ENCODE measurements around the gene FBXO10. TPM values are rescaled to one million over a fixed set of nuclear protein-coding genes. Genes with fewer than 3 reads are reported as not detected.
"Not testable (repeated sequence)": the region's sequence is repeated elsewhere in the genome, so short reads cannot be mapped to it uniquely, and the experiment has no call there.

The FBXO10 gene
- total RNA-seq, 3 donors from 2014 or later = 1.7 to 2.7 (median 2.5) TPM

DNA sequence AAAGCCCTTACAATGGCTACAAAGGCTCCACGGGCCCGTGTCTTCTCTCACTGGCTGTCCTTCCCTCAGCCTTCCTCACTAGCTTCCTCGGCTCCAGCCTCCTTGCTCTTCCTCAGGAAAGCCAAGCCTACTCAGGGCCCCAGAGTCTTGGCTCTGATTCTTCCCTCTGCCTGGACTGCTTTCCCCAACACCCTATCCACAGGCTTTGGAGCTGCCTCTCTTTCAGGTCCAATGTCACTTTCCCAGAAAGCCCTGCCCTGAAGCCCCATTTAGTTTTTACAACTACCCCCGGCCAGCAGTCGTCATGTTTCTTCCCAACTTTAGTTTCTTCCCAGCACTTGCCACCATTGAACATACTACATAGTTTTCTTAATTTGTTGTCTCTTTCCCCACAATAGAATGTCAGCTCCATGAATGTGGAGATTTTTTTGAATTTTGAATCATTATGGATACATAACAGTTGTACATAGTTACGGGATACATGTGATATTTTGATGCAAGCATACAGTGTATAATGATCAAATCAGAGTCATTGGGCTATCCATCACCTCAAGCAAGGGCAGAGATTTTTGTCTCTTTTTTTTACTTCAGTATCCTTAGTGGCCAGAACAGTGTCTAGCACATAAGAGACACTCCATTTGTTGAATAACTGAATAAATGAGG is 33.7 kb upstream of the FBXO10 start:
- ATAC-seq (no peak), DNase-seq (no peak)
- Mint-ChIP-seq H3K4me3 (no peak overlapping the region), H3K36me3 (ENCODE audit: insufficient read depth) (no peaks in the 10 kb centered on the region), H3K4me1 (ENCODE audit: low read depth) (no peaks in the 10 kb centered on the region), H3K27me3 (ENCODE audit: low read depth) (peaks cover 20% of the 10 kb centered on the region), H3K9me3 (no peaks in the 10 kb centered on the region)

DNA sequence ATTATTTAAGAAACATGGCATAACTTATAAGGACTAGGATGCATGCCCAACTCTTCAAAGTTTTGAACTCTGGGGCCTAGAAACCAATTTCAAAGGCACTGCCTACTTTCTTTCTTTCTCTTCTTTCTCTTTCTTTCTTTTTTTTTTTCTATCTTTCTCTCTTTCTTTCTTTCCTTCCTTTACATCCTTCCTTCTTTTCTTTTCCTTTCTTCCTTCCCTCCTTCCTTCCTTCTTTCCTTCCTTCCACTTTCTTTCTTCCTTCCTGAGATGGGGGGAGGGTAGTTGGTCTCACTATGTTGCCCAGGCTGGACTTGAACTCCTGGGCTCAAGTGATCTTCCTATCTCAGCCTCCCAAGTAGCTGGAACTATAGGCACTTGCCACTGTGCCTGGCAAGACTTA is 32.1 kb upstream of the FBXO10 start:
- no peaks in the 10 kb centered on the region for H3K9me3 Mint-ChIP-seq
- ATAC-seq = no peak
- H3K27me3 Mint-ChIP-seq (ENCODE audit: low read depth) = peaks cover 25% of the 10 kb centered on the region
- no peaks in the 10 kb centered on the region for H3K4me1 Mint-ChIP-seq (ENCODE audit: low read depth)
- no peak overlapping the region for H3K4me3 Mint-ChIP-seq
- H3K36me3 Mint-ChIP-seq (ENCODE audit: insufficient read depth) = no peaks in the 10 kb centered on the region
- no peak for DNase-seq

DNA sequence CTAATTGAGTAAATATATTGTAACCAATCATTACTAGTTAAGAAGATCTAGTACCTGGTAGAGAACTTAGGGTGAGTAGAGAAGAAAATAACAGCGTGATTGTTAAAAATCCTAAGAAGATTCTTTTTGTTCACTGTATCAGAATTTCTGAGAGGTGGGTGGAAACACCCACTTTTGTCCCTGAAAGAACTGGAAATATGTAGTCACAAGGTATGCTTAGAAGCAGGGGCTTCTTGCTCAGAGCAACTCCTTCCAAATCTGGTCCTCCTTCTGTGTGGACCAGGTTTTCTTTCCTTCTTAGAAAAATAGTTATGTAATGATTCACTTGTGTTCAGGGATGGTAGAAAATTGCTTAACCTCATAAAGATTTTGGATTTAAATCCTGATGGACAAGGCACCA is 28.1 kb upstream of the FBXO10 start:
- Mint-ChIP-seq H3K4me3 (no peak overlapping the region), H3K36me3 (ENCODE audit: insufficient read depth) (no peaks in the 10 kb centered on the region), H3K9me3 (no peaks in the 10 kb centered on the region), H3K4me1 (ENCODE audit: low read depth) (no peaks in the 10 kb centered on the region), H3K27me3 (ENCODE audit: low read depth) (peaks cover 28% of the 10 kb centered on the region)
- DNase-seq (no peak), ATAC-seq (no peak)

GRCh38 chr9:37602817-37603216 is 26.6 kb upstream of the FBXO10 start:
- no peaks in the 10 kb centered on the region for H3K9me3 Mint-ChIP-seq

DNA sequence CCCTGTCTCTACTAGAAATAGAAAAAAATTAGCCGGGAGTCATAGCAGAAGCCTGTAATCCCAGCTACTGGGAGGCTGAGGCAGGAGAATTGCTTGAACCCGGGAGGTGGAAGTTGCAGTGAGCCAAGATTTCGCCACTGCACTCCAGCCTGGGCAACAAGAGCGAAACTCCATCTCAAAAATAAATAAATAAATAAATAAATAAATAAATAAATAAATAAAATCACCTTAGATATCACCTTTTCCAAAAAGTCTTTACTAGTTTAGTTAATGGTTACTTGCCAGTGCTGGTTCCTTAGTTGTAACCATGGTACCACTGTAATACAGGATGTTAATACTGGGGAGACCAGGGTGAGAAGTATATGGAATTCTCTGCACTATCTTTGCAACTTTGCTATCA is 25.9 kb upstream of the FBXO10 start:
- not testable (repeated sequence) for H3K36me3 Mint-ChIP-seq (ENCODE audit: insufficient read depth); H3K4me1 Mint-ChIP-seq (ENCODE audit: low read depth); H3K9me3 Mint-ChIP-seq; ATAC-seq; H3K4me3 Mint-ChIP-seq; DNase-seq
- H3K27me3 Mint-ChIP-seq (ENCODE audit: low read depth) = peaks cover 28% of the 10 kb centered on the region

More at GRCh38 chr9:37602817-37603216, 26.6 kb upstream of the FBXO10 start:
- peaks cover 26% of the 10 kb centered on the region for H3K27me3 Mint-ChIP-seq (ENCODE audit: low read depth)
- no peak for ATAC-seq
- DNase-seq = no peak
- no peaks in the 10 kb centered on the region for H3K36me3 Mint-ChIP-seq (ENCODE audit: insufficient read depth)
- H3K4me3 Mint-ChIP-seq = no peak overlapping the region
- H3K4me1 Mint-ChIP-seq (ENCODE audit: low read depth) = no peaks in the 10 kb centered on the region

GRCh38 chr9:37596504-37596903 is 20.3 kb upstream of the FBXO10 start:
- Mint-ChIP-seq H3K36me3 (ENCODE audit: insufficient read depth) (no peaks in the 10 kb centered on the region), H3K27me3 (ENCODE audit: low read depth) (peaks cover 15% of the 10 kb centered on the region)
- no peak for DNase-seq

DNA sequence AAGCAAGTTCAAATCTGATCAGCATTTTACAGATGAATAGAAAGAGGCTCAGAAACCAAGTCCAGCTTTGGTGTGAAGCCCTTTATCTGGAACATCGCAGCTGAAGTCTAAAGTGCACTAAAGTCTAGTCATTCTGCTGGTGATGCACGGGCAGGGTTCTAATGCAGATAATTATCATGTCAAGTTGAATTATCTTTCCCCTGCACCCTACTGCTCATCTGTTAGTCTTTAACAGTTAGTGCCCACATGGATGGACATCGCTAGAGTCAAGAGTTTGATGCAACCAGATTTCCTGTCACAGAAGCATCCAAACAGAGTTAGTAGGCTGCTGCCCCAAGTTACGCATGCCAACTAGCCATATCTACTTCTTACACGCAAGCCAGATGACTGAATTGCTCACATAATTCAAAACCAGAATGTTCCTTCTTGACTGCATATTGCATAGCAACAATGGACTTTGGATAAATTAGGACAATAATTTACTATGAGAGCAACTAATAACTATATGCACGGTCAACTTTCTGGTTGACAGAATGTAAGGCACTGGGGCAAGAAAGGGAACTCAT is 17.8 kb upstream of the FBXO10 start:
- Mint-ChIP-seq H3K36me3 (ENCODE audit: insufficient read depth) (peaks cover 5% of the 10 kb centered on the region), H3K9me3 (no peaks in the 10 kb centered on the region), H3K4me1 (ENCODE audit: low read depth) (peaks cover 26% of the 10 kb centered on the region), H3K4me3 (peak overlapping the region; percentile 66), H3K27me3 (ENCODE audit: low read depth) (peaks cover 10% of the 10 kb centered on the region)
- ATAC-seq (no peak), DNase-seq (no peak)

More at GRCh38 chr9:37596504-37596903, 20.3 kb upstream of the FBXO10 start:
- no peak for ATAC-seq
- no peak overlapping the region for H3K4me3 Mint-ChIP-seq
- no peaks in the 10 kb centered on the region for H3K9me3 Mint-ChIP-seq
- peaks cover 12% of the 10 kb centered on the region for H3K4me1 Mint-ChIP-seq (ENCODE audit: low read depth)

DNA sequence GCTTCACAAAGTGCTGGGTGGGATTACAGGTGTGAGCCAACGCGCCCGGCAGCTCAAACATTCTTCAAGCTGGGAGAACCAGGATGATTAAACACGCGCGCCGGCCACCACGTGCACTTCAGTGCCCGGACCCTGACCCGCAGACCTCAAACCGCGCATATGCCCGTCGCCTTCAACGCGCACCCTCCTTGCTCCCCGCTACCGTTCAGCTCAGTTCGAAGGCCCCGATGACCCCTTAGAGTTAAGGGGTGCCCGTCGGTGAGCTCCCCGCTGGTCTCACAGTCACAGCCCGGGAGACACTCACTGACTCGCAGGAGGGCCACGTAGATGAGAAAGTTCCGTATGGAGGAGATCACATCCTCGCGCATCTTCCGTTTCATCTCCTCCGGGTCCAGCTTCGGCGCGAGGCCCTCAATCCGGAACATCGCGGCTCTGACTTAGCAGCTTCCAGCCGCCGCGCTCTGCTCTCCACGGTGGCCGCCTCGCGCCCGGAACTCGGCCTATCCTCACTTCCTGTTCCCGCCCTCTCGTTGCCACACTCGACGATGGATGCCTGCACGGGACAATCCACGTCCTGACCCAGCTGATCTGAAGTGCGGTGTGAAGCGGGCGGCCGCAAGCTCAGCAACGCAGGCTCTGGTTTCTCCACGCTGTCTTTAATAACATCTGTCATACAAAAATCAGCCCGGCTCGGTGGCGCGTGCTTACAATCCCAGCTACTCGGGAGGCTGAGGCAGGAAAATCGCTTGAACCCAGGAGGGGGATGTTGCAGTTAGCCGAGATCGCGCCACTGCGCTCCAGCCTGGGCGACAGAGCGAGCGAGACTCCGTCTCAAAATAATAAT is 16.1 kb upstream of the FBXO10 start, which contains the start of gene TOMM5:
Gene TOMM5 (minus strand): TSS at position 490 of the 844 bp plus-strand sequence. CDS start 65 bp downstream, at position 425.
- peak within 1 kb of the TSS; percentile 100 for H3K4me3 Mint-ChIP-seq
- peaks cover 14% of the 10 kb centered on the region for H3K36me3 Mint-ChIP-seq (ENCODE audit: insufficient read depth)
- no peaks in the 10 kb centered on the region for H3K9me3 Mint-ChIP-seq
- peaks cover 28% of the 10 kb centered on the region for H3K4me1 Mint-ChIP-seq (ENCODE audit: low read depth)
- peaks cover 10% of the 10 kb centered on the region for H3K27me3 Mint-ChIP-seq (ENCODE audit: low read depth)
- ATAC-seq (peak; percentile 96 to 98), DNase-seq (peak; percentile 85)

DNA sequence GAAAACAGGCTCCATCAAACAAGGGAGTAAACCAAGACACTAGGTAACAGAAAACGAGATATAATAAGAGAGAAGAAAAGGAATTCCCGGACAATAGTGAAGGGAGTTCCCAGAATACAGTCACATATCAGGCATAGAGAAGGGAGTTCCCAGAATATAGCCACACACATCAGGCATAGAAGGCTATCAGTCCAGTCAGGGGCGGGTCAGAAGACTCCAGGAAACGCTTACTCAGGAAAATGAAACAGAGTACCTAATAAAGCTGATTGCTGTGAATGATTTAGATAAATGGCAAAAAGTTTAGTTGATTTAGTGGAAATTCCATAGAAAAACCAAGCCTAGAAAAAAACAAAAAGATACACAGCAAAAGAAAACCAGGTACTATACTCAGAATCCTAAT is 11.3 kb upstream of the FBXO10 start:
- no peaks in the 10 kb centered on the region for H3K27me3 Mint-ChIP-seq (ENCODE audit: low read depth)
- peaks cover 23% of the 10 kb centered on the region for H3K4me1 Mint-ChIP-seq (ENCODE audit: low read depth)
- no peak for ATAC-seq
- no peak for DNase-seq
- no peaks in the 10 kb centered on the region for H3K9me3 Mint-ChIP-seq
- no peak overlapping the region for H3K4me3 Mint-ChIP-seq
- peaks cover 49% of the 10 kb centered on the region for H3K36me3 Mint-ChIP-seq (ENCODE audit: insufficient read depth)

DNA sequence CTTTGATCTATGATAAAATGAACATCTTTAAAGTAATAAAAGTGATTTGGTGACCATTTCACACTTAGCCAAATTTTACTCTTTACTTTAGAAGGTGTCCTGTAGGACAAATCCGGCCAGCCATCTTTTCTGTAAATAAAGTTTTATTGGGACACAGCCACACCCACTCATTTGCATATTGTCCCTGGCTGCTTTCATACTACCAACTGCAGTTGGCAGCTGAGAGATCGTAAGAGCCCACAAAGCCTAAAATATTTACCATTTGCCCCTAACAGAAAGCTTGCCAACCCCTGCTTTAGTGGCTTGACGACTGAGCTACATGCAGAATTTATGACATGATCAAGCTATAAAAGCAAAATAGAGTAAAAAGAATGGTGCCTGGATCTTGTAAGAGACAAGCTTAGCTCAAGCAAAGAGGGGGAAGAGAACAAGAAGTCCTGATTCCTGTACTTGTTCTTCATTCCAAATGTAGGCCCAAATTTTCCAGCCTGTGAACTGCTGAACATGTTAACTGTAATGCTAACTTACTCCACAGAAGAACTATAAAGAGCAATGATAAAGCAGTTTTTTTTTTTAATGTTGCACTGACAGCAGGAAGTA is 7.4 kb upstream of the FBXO10 start:
- no peak overlapping the region for H3K4me3 Mint-ChIP-seq
- peaks cover 50% of the 10 kb centered on the region for H3K36me3 Mint-ChIP-seq (ENCODE audit: insufficient read depth)
- H3K4me1 Mint-ChIP-seq (ENCODE audit: low read depth) = peaks cover 6% of the 10 kb centered on the region
- no peaks in the 10 kb centered on the region for H3K27me3 Mint-ChIP-seq (ENCODE audit: low read depth)
- H3K9me3 Mint-ChIP-seq = no peaks in the 10 kb centered on the region
- DNase-seq = no peak
- no peak for ATAC-seq

- H3K27me3 Mint-ChIP-seq (ENCODE audit: low read depth) = no peaks in the 10 kb centered on the region
- peaks cover 9% of the 10 kb centered on the region for H3K4me1 Mint-ChIP-seq (ENCODE audit: low read depth)
- DNase-seq = no peak
- H3K9me3 Mint-ChIP-seq = no peaks in the 10 kb centered on the region
- H3K4me3 Mint-ChIP-seq = no peak overlapping the region
- H3K36me3 Mint-ChIP-seq (ENCODE audit: insufficient read depth) = peaks cover 47% of the 10 kb centered on the region
- peak; percentile 46 to 62 for ATAC-seq
Observed at GRCh38 chr9:37582548-37583157, 6.5 kb upstream of the FBXO10 start.

DNA sequence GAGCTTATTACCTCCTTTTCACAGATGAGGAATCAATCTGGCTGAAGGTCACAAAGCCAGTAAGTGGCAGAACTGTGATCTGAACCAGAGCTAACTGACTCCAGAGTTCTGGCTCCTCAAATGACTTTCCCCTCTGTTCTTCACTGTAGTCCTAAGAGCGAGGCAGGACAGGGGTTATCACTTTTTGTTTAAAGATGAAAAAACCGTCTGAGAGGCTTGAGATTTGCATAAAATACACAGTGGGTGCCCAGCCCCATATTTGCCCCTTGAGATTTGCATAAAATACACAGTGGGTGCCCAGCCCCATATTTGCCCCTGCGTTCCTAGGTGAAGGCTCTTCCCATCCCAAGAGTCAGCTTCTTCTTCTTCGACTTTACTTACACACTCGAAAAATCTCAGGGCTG is 667 bp downstream of the FBXO10 start:
- DNase-seq = no peak
- H3K4me3 Mint-ChIP-seq = peak overlapping the region; percentile 73
- ATAC-seq = no peak
- no peaks in the 10 kb centered on the region for H3K27me3 Mint-ChIP-seq (ENCODE audit: low read depth)
- no peaks in the 10 kb centered on the region for H3K9me3 Mint-ChIP-seq
- H3K36me3 Mint-ChIP-seq (ENCODE audit: insufficient read depth) = peaks cover 4% of the 10 kb centered on the region
- peaks cover 23% of the 10 kb centered on the region for H3K4me1 Mint-ChIP-seq (ENCODE audit: low read depth)

DNA sequence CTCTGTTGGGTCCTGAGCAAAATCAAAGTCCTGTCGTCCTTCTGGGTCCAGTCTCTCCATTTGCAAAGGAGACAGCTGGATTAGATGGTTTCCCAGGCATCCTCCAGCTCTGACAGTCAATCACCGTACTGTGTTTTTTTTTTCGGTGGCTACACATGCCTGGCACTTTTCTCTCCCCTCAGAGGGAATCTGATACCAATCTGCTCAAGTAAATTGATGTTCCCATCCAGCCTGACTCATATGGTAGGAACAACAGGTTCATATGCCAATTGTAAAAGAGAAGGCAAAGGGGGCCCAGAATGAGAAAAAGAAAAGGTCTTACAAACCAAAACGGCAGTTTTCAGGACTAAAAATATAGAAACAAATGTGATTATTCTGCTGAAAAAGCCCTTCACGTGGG is 1.2 kb downstream of the FBXO10 start:
- peaks cover 23% of the 10 kb centered on the region for H3K4me1 Mint-ChIP-seq (ENCODE audit: low read depth)
- H3K27me3 Mint-ChIP-seq (ENCODE audit: low read depth) = no peaks in the 10 kb centered on the region
- ATAC-seq = no peak

GRCh38 chr9:37574241-37574721 is 1.9 kb downstream of the FBXO10 start:
- peaks cover 23% of the 10 kb centered on the region for H3K4me1 Mint-ChIP-seq (ENCODE audit: low read depth)
- no peak for DNase-seq
- peaks cover 4% of the 10 kb centered on the region for H3K36me3 Mint-ChIP-seq (ENCODE audit: insufficient read depth)
- ATAC-seq = no peak
- no peaks in the 10 kb centered on the region for H3K27me3 Mint-ChIP-seq (ENCODE audit: low read depth)
- peak overlapping the region; percentile 19 for H3K4me3 Mint-ChIP-seq
- H3K9me3 Mint-ChIP-seq = no peaks in the 10 kb centered on the region

More for the DNA sequence above, 1.2 kb downstream of the FBXO10 start:
- DNase-seq = no peak
- H3K36me3 Mint-ChIP-seq (ENCODE audit: insufficient read depth) = peaks cover 4% of the 10 kb centered on the region
- H3K4me3 Mint-ChIP-seq = peak overlapping the region; percentile 73
- H3K9me3 Mint-ChIP-seq = no peaks in the 10 kb centered on the region
